DND-41 (cell line): ENCODE results near the gene HOXB4.

Experiments
- ATAC-seq: fragments of 200-7000 bp; cut with Tn5 transposase; 3 replicates; pipeline ENCODE4 v1.9.1; 2021; ENCODE audit warnings: low read depth; ENCODE audit not compliant: insufficient read depth
- DNase-seq: peaks from one replicate; pipeline ENCODE4 v3.0.0-alpha.2; 2020
- H2AFZ ChIP-seq: 2 replicates; pipeline ENCODE4 v1.6.0; 2012; ENCODE audit warnings: low read depth, low read length
- H3K27ac ChIP-seq: 2 replicates; pipeline ENCODE4 v1.5.1; 2012; ENCODE audit warnings: low read length, inconsistent platforms
- H3K27me3 ChIP-seq: fragments of 200-600 bp; sonication (generic); 2 replicates; pipeline ENCODE4 v1.6.0; 2012; ENCODE audit warnings: low read length, mild to moderate bottlenecking, inconsistent platforms; ENCODE audit not compliant: insufficient read depth, poor library complexity
- H3K36me3 ChIP-seq: 2 replicates; pipeline ENCODE4 v1.5.1; 2012; ENCODE audit warnings: low read length, inconsistent platforms; ENCODE audit not compliant: insufficient read depth
- H3K4me1 ChIP-seq: 2 replicates; pipeline ENCODE4 v1.5.1; 2012; ENCODE audit warnings: mild to moderate bottlenecking, low read length; ENCODE audit not compliant: insufficient read depth
- H3K4me2 ChIP-seq: 2 replicates; pipeline ENCODE4 v1.6.0; 2012; ENCODE audit warnings: mild to moderate bottlenecking, moderate library complexity, low read length, inconsistent platforms; ENCODE audit not compliant: insufficient read depth
- H3K4me3 ChIP-seq, 2 experiments: fragments of 200-600 bp in 1 of 2; shearing (Covaris generic) in 1 of 2; 2 replicates each; pipeline ENCODE4 v1.5.1; 2012 to 2016; ENCODE audit warnings: inconsistent platforms in 2 of 2, low read length in 2 of 2, mild to moderate bottlenecking in 2 of 2, low read depth in 1 of 2, moderate library complexity in 1 of 2
- H3K79me2 ChIP-seq: 2 replicates; pipeline ENCODE4 v1.6.0; 2012; ENCODE audit warnings: low read length, inconsistent platforms; ENCODE audit not compliant: insufficient read depth
- H3K9ac ChIP-seq: 2 replicates; pipeline ENCODE4 v1.6.0; 2012; ENCODE audit warnings: low read depth, mild to moderate bottlenecking, inconsistent platforms, low read length, moderate library complexity
- H3K9me3 ChIP-seq: 2 replicates; pipeline ENCODE4 v1.5.1; 2012; ENCODE audit warnings: low read length, moderate library complexity, mild to moderate bottlenecking, inconsistent platforms; ENCODE audit not compliant: insufficient read depth, severe bottlenecking
- H4K20me1 ChIP-seq: 2 replicates; pipeline ENCODE4 v1.6.0; 2012; ENCODE audit warnings: low read length; ENCODE audit not compliant: insufficient read depth
- CTCF ChIP-seq: IDR thresholded peaks from 2 replicates; pipeline ENCODE4 v1.5.1; 2012; ENCODE audit warnings: borderline replicate concordance, low read length, moderate library complexity, mild to moderate bottlenecking; ENCODE audit not compliant: poor library complexity, severe bottlenecking; ENCODE audit errors: extremely low read depth
- EZH2 ChIP-seq: IDR thresholded peaks from 3 replicates; pipeline ENCODE4 v1.6.1; 2012; ENCODE audit warnings: borderline replicate concordance, low read depth, mild to moderate bottlenecking, moderate library complexity, low read length, inconsistent platforms; ENCODE audit not compliant: severe bottlenecking

Gene HOXB4

GRCh38 chr17:48565022-48565554, 13.1 kb downstream of the HOXB4 start:
- no peaks in the 10 kb centered on the region for H3K36me3 ChIP-seq
- H3K4me3 ChIP-seq, result no peak overlapping the region
- no peaks in the 10 kb centered on the region for H3K4me1 ChIP-seq
- H3K27me3 ChIP-seq, result peaks cover 34% of the 10 kb centered on the region
- H3K9me3 ChIP-seq, result no peaks in the 10 kb centered on the region
- TF ChIP-seq EZH2 (no peak), CTCF (no peak)
- H3K27ac ChIP-seq, result no peak overlapping the region
- H3K4me2 ChIP-seq, result no peak overlapping the region
- no peak for DNase-seq
- H3K79me2 ChIP-seq, result no peaks in the 10 kb centered on the region
- no peak overlapping the region for H2AFZ ChIP-seq
- no peak for ATAC-seq
- no peak overlapping the region for H3K9ac ChIP-seq
- H4K20me1 ChIP-seq, result peaks cover 8% of the 10 kb centered on the region; the same call in 1 of the 2 replicates

GRCh38 chr17:48564188-48565021, 13.7 kb downstream of the HOXB4 start:
- no peaks in the 10 kb centered on the region for H3K79me2 ChIP-seq
- peaks cover 8% of the 10 kb centered on the region; the same call in 1 of the 2 replicates for H4K20me1 ChIP-seq
- no peak overlapping the region for H3K9ac ChIP-seq
- DNase-seq (no peak), ATAC-seq (no peak)
- peaks cover 38% of the 10 kb centered on the region for H3K27me3 ChIP-seq
- no peak for TF ChIP-seq EZH2
- no peak for TF ChIP-seq CTCF
- H2AFZ ChIP-seq, result no peak overlapping the region
- no peak overlapping the region for H3K4me2 ChIP-seq
- no peaks in the 10 kb centered on the region for H3K36me3 ChIP-seq
- no peak overlapping the region for H3K4me3 ChIP-seq
- H3K4me1 ChIP-seq, result no peaks in the 10 kb centered on the region
- no peak overlapping the region for H3K27ac ChIP-seq
- no peaks in the 10 kb centered on the region for H3K9me3 ChIP-seq

- Histone ChIP-seq H3K79me2 (no peaks in the 10 kb centered on the region), H3K4me2 (no peak overlapping the region), H4K20me1 (peaks cover 8% of the 10 kb centered on the region; the same call in 1 of the 2 replicates), H3K27me3 (peaks cover 44% of the 10 kb centered on the region), H3K36me3 (no peaks in the 10 kb centered on the region), H3K9ac (no peak overlapping the region), H2AFZ (no peak overlapping the region), H3K4me3 (no peak overlapping the region), H3K27ac (no peak overlapping the region), H3K9me3 (no peaks in the 10 kb centered on the region), H3K4me1 (no peaks in the 10 kb centered on the region)
- no peak for TF ChIP-seq CTCF
- no peak for TF ChIP-seq EZH2
- no peak for ATAC-seq
- DNase-seq, result no peak
Observed at GRCh38 chr17:48563867-48564187, 14.3 kb downstream of the HOXB4 start.
